Testis (tissue), 5 donors: ENCODE data around the gene POU2AF1. TPM values are rescaled to one million over a fixed set of nuclear protein-coding genes. Genes with fewer than 3 reads are reported as not detected.

ENCODE experiments used
- DNase-seq: peaks from one replicate; pipeline ENCODE4 v3.0.0-alpha.2; 2019
- H3K27ac ChIP-seq, 2 donors: fragments of 200-600 bp; sonication (generic); one replicate each; pipeline ENCODE4 v1.5.1; 2019
- H3K27me3 ChIP-seq: fragments of 200-600 bp; sonication (generic); one replicate; pipeline ENCODE4 v1.5.1; 2019
- H3K36me3 ChIP-seq: fragments of 200-600 bp; sonication (generic); one replicate; pipeline ENCODE4 v1.5.1; 2017; ENCODE audit warnings: low read depth; ENCODE audit errors: missing control alignments
- H3K4me1 ChIP-seq: fragments of 200-600 bp; sonication (generic); one replicate; pipeline ENCODE4 v1.5.1; 2019
- H3K4me3 ChIP-seq, 2 donors: fragments of 200-600 bp; sonication (generic); one replicate each; pipeline ENCODE4 v1.5.1; 2017 to 2019
- H3K9me3 ChIP-seq: fragments of 200-600 bp; sonication (generic); one replicate; pipeline ENCODE4 v1.5.1; 2017
- CTCF ChIP-seq, 3 experiments: fragments of 450-650 bp in 2 of 3; fragments of 200-600 bp in 1 of 3; sonication (generic) in 1 of 3; IDR thresholded peaks; one replicate each; pipeline ENCODE4 v1.5.1; 2016 to 2019; ENCODE audit warnings: antibody characterized with exemption in 3 of 3, mild to moderate bottlenecking in 2 of 3, moderate library complexity in 1 of 3
- POLR2A ChIP-seq: fragments of 450-650 bp; IDR thresholded peaks from one replicate; pipeline ENCODE4 v1.6.1; 2017; ENCODE audit warnings: antibody characterized with exemption, mild to moderate bottlenecking, moderate library complexity
- WGBS, 2 donors: methylation state at CpG; one replicate each; pipeline ENCODE4 v1.1.5; 2018; 5-methylcytosine and 5-hydroxymethylcytosine counted together
- intact Hi-C: fragments of 100-400 bp; cut with DNase I; formaldehyde crosslinking; loops from one replicate; pipeline ENCODE4 v1.15.1; 2023; ENCODE audit warnings: low total_unique reads
- long read RNA-seq, 2 donors: transcript quantifications; one replicate each; lab custom pipeline, GENCODE V29; 2026
- polyA plus RNA-seq: library from polyadenylated mRNA; stranded (reverse); fragments of 350-450 nt; fragmentation: Illumina TruSeq; extraction: RNeasy Lipid Tissue Mini Kit (QIAGEN cat#74804); gene quantifications from one replicate; pipeline ENCODE4 v1.2.3, GENCODE V29; 2014; ENCODE audit warnings: low read depth, low replicate concordance; ENCODE audit not compliant: insufficient read depth
- total RNA-seq, 2 donors: library from RNA; depleted of rRNA; stranded (reverse); fragments of >200 nt; gene quantifications; one replicate each; pipeline ENCODE4 v1.2.3, GENCODE V29; 2016

POU2AF1 gene
- total RNA-seq: 1 to 10 TPM; 2.8 to 4.6 TPM
- 2.7 TPM for polyA plus RNA-seq
- long read RNA-seq, donor 1: 0 reads
- long read RNA-seq, donor 2: 0 reads

- H3K27ac ChIP-seq: no peak within 1 kb of the TSS
- H3K4me3 ChIP-seq: no peak within 1 kb of the TSS
- WGBS, 2 donors: 49 to 55% methylated on average over 15 to 33 of the region's 33 CpGs
- H3K36me3 ChIP-seq: no peaks in the 10 kb centered on the region
- TF ChIP-seq CTCF (IDR thresholded peaks at IDR 0.05) (no peak), POLR2A (no peak)
- no peaks in the 10 kb centered on the region for H3K4me1 ChIP-seq
- H3K27me3 ChIP-seq: no peaks in the 10 kb centered on the region
- intact Hi-C loops: no loop called here
- no peak for DNase-seq
- no peaks in the 10 kb centered on the region for H3K9me3 ChIP-seq
Observed at GRCh38 chr11:111378861-111379601, at the start of gene POU2AF1. Gene POU2AF1, minus strand, starts transcription at chr11:111379275. Its CDS starts 98 bp downstream, at chr11:111379177.

DNA sequence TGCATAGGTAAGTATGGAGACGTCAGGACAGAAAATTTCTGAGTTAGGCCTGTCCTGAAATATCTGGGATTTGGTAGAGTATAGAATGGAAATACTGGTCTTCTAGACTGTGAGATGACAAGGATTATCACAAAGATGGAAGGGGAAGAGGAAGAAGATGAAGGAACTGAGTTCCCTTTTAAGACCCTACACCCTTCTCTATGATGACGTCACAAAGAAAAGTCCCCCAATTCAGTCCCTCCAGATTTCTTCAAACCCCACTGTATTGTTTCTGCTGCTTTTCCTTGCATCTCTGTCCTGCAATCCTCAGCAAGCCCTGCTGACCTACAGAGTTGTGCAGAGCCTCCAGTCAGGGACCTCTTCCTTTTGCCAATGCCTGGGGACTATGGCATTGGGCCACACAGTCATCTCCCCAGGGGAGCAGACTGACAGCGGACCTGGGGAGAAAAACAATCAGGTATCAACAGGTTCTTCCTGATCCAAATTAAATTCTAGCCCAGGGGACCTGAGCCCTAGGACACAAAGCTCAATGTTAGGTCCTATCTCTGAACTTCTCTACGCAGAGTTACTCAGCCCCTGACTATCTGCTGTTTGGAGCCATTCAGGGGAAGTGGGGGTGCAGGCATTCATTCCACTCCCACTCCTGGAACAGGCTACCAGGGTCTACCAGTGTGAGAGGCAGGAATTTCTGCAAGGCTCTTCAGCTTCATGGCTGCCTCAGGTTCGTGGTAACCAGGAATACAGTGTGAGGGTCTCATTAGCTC lies 49.2 kb upstream of the POU2AF1 start:
- H3K27me3 ChIP-seq: no peaks in the 10 kb centered on the region
- TF ChIP-seq POLR2A (no peak), CTCF (IDR thresholded peaks at IDR 0.05) (no peak)
- H3K27ac ChIP-seq: no peak overlapping the region
- no peak overlapping the region for H3K4me3 ChIP-seq
- no peak for DNase-seq
- WGBS, 2 donors: 87 to 90% methylated on average over 5 of the region's 5 CpGs
- intact Hi-C loops: no loop called here
- H3K36me3 ChIP-seq: no peaks in the 10 kb centered on the region
- no peaks in the 10 kb centered on the region for H3K4me1 ChIP-seq
- H3K9me3 ChIP-seq: no peaks in the 10 kb centered on the region

GRCh38 chr11:111427471-111427912 lies 48.4 kb upstream of the POU2AF1 start:
- no peak overlapping the region for H3K27ac ChIP-seq
- no peaks in the 10 kb centered on the region for H3K9me3 ChIP-seq
- no peak overlapping the region for H3K4me3 ChIP-seq
- TF ChIP-seq POLR2A (no peak), CTCF (IDR thresholded peaks at IDR 0.05) (no peak)
- no peaks in the 10 kb centered on the region for H3K27me3 ChIP-seq
- no peaks in the 10 kb centered on the region for H3K4me1 ChIP-seq
- intact Hi-C loops: no loop called here
- no peak for DNase-seq
- WGBS, 2 donors: 63% methylated on average over 3 to 4 of the region's 4 CpGs
- no peaks in the 10 kb centered on the region for H3K36me3 ChIP-seq

DNA sequence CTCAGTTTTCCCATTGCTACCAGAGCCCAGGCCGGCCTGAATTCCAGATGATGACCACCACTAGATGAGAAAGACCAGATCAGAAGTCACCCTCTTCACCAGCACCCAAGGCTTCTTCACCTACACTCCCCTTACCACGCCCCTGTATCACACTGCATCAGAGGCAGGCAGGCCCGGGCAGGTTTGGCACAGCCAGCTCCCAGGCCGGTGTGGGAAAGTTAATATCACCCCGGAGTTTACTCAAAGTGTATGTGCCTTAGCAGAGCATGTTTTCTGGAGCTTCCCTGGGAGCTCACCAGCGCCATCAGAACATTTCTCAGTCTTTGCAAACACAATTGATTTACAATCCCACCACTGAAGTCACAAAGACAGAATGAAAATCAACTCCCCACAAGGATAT lies 47.5 kb upstream of the POU2AF1 start:
- DNase-seq: no peak
- intact Hi-C loops: no loop called here
- Histone ChIP-seq H3K27me3 (no peaks in the 10 kb centered on the region), H3K9me3 (no peaks in the 10 kb centered on the region), H3K4me1 (no peaks in the 10 kb centered on the region), H3K36me3 (no peaks in the 10 kb centered on the region), H3K27ac (no peak overlapping the region), H3K4me3 (no peak overlapping the region)
- WGBS, 2 donors: 89 to 97% methylated on average over 6 of the region's 6 CpGs
- TF ChIP-seq POLR2A (no peak), CTCF (IDR thresholded peaks at IDR 0.05) (no peak)
